Neural cell (in vitro differentiated cells): ENCODE data around the gene NDUFB7. TPM values are rescaled to one million over a fixed set of nuclear protein-coding genes. Genes with fewer than 3 reads are reported as not detected.
A peak's percentile ranks its signal among the peaks of the same experiment; 100 is the strongest.

Experiments
- H2AFZ ChIP-seq: fragments of 200-600, 300-800 bp; sonication (generic), shearing (Covaris generic); 2 replicates; pipeline ENCODE4 v1.6.0; 2014; ENCODE audit warnings: low read depth, mild to moderate bottlenecking, antibody characterized with exemption, low read length, moderate library complexity
- H3F3A ChIP-seq: fragments of 200-600 bp; shearing (Covaris generic); 2 replicates; pipeline ENCODE4 v1.6.1; 2016; ENCODE audit warnings: mild to moderate bottlenecking, moderate library complexity, mixed read lengths, antibody characterized with exemption, low read length; ENCODE audit not compliant: insufficient read depth, poor library complexity, severe bottlenecking
- H3K27ac ChIP-seq: fragments of 200-600, 300-800 bp; sonication (generic), shearing (Covaris generic); 2 replicates; pipeline ENCODE4 v1.5.1; 2014; ENCODE audit warnings: mild to moderate bottlenecking, low read length, moderate library complexity
- H3K27me3 ChIP-seq: fragments of 300-800, 200-600 bp; sonication (generic), shearing (Covaris generic); 2 replicates; pipeline ENCODE4 v1.6.0; 2014; ENCODE audit warnings: mild to moderate bottlenecking, low read depth, low read length, moderate library complexity; ENCODE audit not compliant: insufficient read depth
- H3K36me3 ChIP-seq: fragments of 300-800, 200-600 bp; sonication (generic), shearing (Covaris generic); 2 replicates; pipeline ENCODE4 v1.5.1; 2014; ENCODE audit warnings: mild to moderate bottlenecking, antibody characterized with exemption, low read length, moderate library complexity; ENCODE audit not compliant: insufficient read depth
- H3K4me2 ChIP-seq: fragments of 300-800, 200-600 bp; sonication (generic), shearing (Covaris generic); 2 replicates; pipeline ENCODE4 v1.6.0; 2014; ENCODE audit warnings: mild to moderate bottlenecking, low read length
- H3K4me3 ChIP-seq: fragments of 300-800, 200-600 bp; sonication (generic), shearing (Covaris generic); 2 replicates; pipeline ENCODE4 v1.5.1; 2014; ENCODE audit warnings: mild to moderate bottlenecking, low read length, moderate library complexity
- H3K79me2 ChIP-seq: fragments of 200-600 bp; shearing (Covaris generic); replicated peaks from 2 replicates; pipeline ENCODE4 v1.6.0; 2014; ENCODE audit warnings: mild to moderate bottlenecking, low read length, moderate library complexity; ENCODE audit not compliant: insufficient read depth
- H3K9ac ChIP-seq: fragments of 300-800, 200-600 bp; sonication (generic), shearing (Covaris generic); 2 replicates; pipeline ENCODE4 v1.6.1; 2016; ENCODE audit warnings: mild to moderate bottlenecking, low read length, mixed read lengths
- H3K9me2 ChIP-seq: fragments of 200-600 bp; shearing (Covaris generic); 2 replicates; pipeline ENCODE4 v1.6.1; 2016; ENCODE audit warnings: mild to moderate bottlenecking, low read length, mixed read lengths; ENCODE audit not compliant: insufficient read depth
- H3K9me3 ChIP-seq: fragments of 200-600, 300-800 bp; sonication (generic), shearing (Covaris generic); 2 replicates; pipeline ENCODE4 v1.6.1; 2016; ENCODE audit warnings: mild to moderate bottlenecking, mixed run types, low read length, moderate library complexity, mixed read lengths
- H4K20me1 ChIP-seq: fragments of 200-600 bp; shearing (Covaris generic); 2 replicates; pipeline ENCODE4 v1.6.1; 2016; ENCODE audit warnings: mild to moderate bottlenecking, mixed run types; ENCODE audit not compliant: insufficient read depth
- CTCF ChIP-seq: fragments of 450-650 bp; IDR thresholded peaks from 2 replicates; pipeline ENCODE4 v1.5.1; 2014; ENCODE audit warnings: antibody characterized with exemption, mild to moderate bottlenecking, moderate library complexity; ENCODE audit not compliant: poor library complexity, severe bottlenecking
- EP300 ChIP-seq: fragments of 450-650 bp; conservative IDR thresholded peaks from 2 replicates; pipeline ENCODE4 v1.6.1; 2014; ENCODE audit warnings: antibody characterized with exemption, mild to moderate bottlenecking, moderate library complexity; ENCODE audit not compliant: poor library complexity, severe bottlenecking
- EZH2 ChIP-seq: fragments of 200-600, 300-800 bp; shearing (Covaris generic), sonication (generic); IDR thresholded peaks from 2 replicates; pipeline ENCODE4 v1.6.1; 2014; ENCODE audit warnings: antibody characterized with exemption, low read length, borderline replicate concordance, mild to moderate bottlenecking; ENCODE audit not compliant: insufficient read depth, poor library complexity, severe bottlenecking
- MXI1 ChIP-seq: fragments of 450-650 bp; conservative IDR thresholded peaks from 2 replicates; pipeline ENCODE4 v1.6.1; 2014; ENCODE audit warnings: antibody characterized with exemption, mild to moderate bottlenecking; ENCODE audit not compliant: poor library complexity, severe bottlenecking
- POLR2AphosphoS5 ChIP-seq: IDR thresholded peaks from 2 replicates; pipeline ENCODE4 v1.6.1; 2012
- RAD21 ChIP-seq: fragments of 450-650 bp; conservative IDR thresholded peaks from 2 replicates; pipeline ENCODE4 v1.6.1; 2014; ENCODE audit warnings: antibody characterized with exemption, mild to moderate bottlenecking, moderate library complexity
- REST ChIP-seq: IDR thresholded peaks from 2 replicates; pipeline ENCODE4 v1.6.1; 2012; ENCODE audit warnings: borderline replicate concordance
- SMC3 ChIP-seq: fragments of 450-650 bp; conservative IDR thresholded peaks from 2 replicates; pipeline ENCODE4 v1.6.1; 2014; ENCODE audit warnings: antibody characterized with exemption, mild to moderate bottlenecking, moderate library complexity; ENCODE audit not compliant: poor library complexity
- TAF1 ChIP-seq: IDR thresholded peaks from 2 replicates; pipeline ENCODE4 v1.6.1; 2012; ENCODE audit warnings: low read depth
- polyA plus RNA-seq: library from polyadenylated mRNA; depleted of rRNA; stranded (reverse); fragments of >200 nt; gene quantifications from 2 replicates; pipeline ENCODE4 v1.2.3, GENCODE V29; 2014

The NDUFB7 gene
- polyA plus RNA-seq, 1 donor from 2014 or later = 615 TPM

- Histone ChIP-seq H3K36me3 (no peaks in the 10 kb centered on the region), H3K9ac (no peak overlapping the region), H3K27me3 (no peaks in the 10 kb centered on the region), H3K4me2 (no peak overlapping the region), H3K9me3 (no peaks in the 10 kb centered on the region), H3K9me2 (no peaks in the 10 kb centered on the region), H3K27ac (no peak overlapping the region), H3K4me3 (no peak overlapping the region), H3F3A (no peaks in the 10 kb centered on the region), H3K79me2 (peaks cover 18% of the 10 kb centered on the region), H2AFZ (no peak overlapping the region), H4K20me1 (no peaks in the 10 kb centered on the region)
- no peak for TF ChIP-seq RAD21
- no peak for TF ChIP-seq SMC3
- no peak for TF ChIP-seq REST
- TF ChIP-seq POLR2AphosphoS5 = no peak
- no peak for TF ChIP-seq EZH2
- TF ChIP-seq TAF1 = no peak
Measured at GRCh38 chr19:14533450-14533849, 38.4 kb downstream of the NDUFB7 start.

- Histone ChIP-seq H2AFZ (no peak overlapping the region), H4K20me1 (no peaks in the 10 kb centered on the region), H3K36me3 (no peaks in the 10 kb centered on the region), H3F3A (no peaks in the 10 kb centered on the region), H3K27ac (peak overlapping the region; percentile 70), H3K27me3 (no peaks in the 10 kb centered on the region), H3K79me2 (peaks cover 18% of the 10 kb centered on the region), H3K9me3 (no peaks in the 10 kb centered on the region), H3K9me2 (no peaks in the 10 kb centered on the region), H3K9ac (peak overlapping the region; percentile 60), H3K4me2 (peak overlapping the region; percentile 93), H3K4me3 (peak overlapping the region; percentile 82)
- TF ChIP-seq CTCF = no peak
- no peak for TF ChIP-seq POLR2AphosphoS5
- TF ChIP-seq SMC3 = no peak
- no peak for TF ChIP-seq EP300
- no peak for TF ChIP-seq REST
- TF ChIP-seq MXI1 = no peak
- no peak for TF ChIP-seq RAD21
- TF ChIP-seq EZH2 = no peak
- TF ChIP-seq TAF1 = no peak
Measured at GRCh38 chr19:14530506-14530905, 41.4 kb downstream of the NDUFB7 start.
